Stimulated activated CD4-positive, alpha-beta T cell treated with anti-CD3 and anti-CD28 coated beads, Interleukin-12 subunit alpha, Interleukin-12 subunit beta, amount 100 ng/mL, for 24 hours (primary cell): ENCODE measurements around the gene FGGY.
"Not testable (repeated sequence)": the region's sequence is repeated elsewhere in the genome, so short reads cannot be mapped to it uniquely, and the experiment has no call there.

Experiments
- DNase-seq, 2 experiments: peaks; one replicate each; pipeline ENCODE4 v3.0.0-alpha.2; 2020; ENCODE audit warnings: low read depth in 2 of 2

FGGY gene

DNA sequence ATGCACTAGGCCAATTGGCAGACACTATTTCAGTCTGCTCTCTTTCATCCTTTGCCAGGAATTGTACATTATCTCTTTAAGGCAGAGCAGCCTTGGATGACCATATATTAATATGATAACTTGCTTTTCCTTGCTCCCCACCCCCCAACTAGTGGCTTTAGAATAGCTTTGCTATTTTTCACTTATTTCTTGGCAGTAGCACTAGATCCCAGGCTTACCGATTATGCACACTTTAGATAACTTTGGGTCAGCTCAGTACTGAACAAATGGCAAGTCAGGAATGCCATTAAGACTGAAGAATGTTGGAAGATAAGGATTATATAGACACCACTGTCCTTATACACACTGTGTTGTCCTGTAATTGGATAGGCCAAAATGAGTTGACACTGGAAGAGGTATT, 146.4 kb downstream of the FGGY start:
- DNase-seq: no peak

DNA sequence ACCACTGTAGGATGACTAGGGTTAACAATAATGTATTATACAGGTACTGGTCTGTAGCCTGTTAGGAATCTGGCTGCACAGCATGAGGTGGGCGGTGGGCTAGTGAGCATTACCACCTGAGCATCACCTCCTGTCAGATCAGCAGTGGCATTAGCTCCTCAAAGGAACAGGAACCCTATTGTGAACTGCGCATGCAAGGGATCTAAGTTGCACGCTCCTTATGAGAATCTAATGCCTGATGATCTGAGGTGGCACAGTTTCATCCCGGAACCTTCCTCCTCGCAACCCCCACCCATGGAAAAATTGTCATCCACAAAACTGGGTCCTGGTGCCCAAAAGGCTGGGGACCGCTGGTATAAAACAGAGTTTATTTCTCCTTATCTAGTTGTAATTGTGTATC, 147.6 kb downstream of the FGGY start:
- DNase-seq: no peak

DNA sequence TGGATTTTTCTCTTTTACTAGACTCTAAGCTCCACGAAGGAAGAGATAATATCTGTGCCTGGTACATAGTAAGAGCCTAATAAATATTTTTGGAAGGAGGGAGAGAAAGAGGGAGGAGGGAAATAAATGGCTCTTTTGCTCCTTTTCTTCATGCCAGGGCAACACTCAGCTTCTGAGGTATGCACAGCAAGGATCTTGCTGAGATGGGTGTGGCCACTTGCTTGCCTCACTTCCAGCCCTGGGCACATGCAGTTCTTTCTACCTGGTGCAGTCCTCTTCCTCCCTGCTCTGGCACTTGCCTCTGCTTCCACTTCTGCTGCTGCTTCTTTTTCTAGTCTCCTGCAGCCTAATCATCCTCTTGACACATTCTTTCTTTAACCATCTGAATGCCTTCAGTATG, 148.1 kb downstream of the FGGY start:
- DNase-seq: no peak

- no peak for DNase-seq
Observed at GRCh38 chr1:59446257-59446901, 149.5 kb downstream of the FGGY start.

DNA sequence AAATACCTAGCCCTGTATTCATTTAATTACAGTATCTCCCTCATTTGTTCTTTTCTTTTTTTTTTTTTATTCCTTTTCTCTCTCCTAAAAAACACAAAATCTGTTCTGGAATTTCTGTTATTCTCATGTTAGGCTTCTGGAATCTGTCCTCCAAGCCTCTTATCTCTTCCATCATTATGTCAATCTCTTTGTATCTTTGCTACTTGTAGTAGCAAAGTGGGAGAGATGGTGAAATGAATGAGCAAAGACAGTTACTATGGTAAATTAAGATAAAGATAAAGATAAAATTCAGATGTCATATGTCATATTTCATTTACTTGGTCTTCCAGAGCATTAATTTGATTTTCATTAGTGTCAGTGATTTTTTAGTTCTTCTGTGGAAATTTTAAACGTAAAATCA, 155.1 kb downstream of the FGGY start:
- no peak for DNase-seq

- no peak for DNase-seq
Observed at GRCh38 chr1:59452559-59452958, 155.7 kb downstream of the FGGY start.

DNA sequence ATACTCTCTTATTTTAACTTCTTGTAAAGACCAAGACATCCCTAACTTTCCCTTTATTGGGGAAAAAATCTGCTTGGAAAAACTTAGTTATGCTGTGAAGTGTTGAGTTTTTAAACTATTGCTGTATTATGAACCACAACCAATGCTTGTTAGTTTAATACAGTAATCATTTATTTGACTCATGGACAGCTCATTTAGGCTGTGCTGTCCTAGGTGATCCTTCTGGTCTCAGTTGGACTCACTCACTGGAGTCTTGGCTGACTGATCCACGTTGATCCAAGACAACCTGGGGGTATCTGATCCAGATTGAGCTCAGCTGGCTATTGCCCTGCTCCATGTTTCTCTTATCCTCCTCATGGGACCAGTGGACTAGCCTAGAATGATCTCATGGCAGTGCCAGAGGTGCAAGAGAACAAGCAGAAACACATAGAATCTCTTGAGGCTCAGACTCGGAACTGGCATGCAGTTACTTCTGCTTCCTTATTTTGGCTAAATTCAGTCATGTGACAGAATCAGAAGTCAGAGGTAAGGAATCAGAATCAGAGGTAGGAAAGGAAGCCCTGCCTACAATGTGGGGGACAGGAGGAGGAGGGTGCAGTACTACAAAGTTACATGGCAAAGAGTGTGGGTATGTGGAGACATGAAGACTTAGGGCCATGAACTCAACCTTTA, 156.5 kb downstream of the FGGY start:
- no peak for DNase-seq

DNA sequence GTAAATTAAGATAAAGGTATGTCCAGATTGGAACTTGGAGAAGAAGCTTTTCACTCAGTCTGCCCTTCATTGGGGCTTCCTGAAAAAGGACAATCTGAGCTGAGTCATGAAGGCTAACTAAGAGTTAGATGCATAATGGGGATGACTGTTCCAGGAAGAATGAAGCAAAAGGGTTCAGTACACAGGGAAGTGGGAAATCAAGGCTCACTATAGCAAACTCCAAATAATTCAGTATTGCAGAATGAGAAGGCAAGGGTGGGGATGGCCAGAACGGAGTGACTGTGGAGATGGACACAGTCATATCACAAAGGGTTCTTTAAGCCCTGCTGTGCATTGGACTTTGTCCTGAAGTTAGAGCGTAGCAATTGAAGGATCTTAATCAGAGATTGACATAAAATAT, 158.3 kb downstream of the FGGY start:
- DNase-seq: no peak

GRCh38 chr1:59457786-59458185, 160.9 kb downstream of the FGGY start:
- DNase-seq: no peak

- no peak for DNase-seq
Observed at GRCh38 chr1:59458884-59459283, 162.0 kb downstream of the FGGY start.

DNA sequence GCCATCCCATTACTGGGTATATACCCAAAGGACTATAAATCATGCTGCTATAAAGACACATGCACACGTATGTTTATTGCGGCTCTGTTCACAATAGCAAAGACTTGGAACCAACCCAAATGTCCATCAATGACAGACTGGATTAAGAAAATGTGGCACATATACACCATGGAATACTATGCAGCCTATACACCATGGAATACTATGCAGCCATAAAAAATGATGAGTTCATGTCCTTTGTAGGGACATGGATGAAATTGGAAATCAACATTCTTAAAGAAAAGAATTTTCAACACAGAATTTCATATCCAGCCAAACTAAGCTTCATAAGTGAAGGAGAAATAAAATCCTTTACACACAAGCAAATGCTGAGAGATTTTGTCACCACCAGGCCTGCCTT, 166.0 kb downstream of the FGGY start:
- not testable (repeated sequence) for DNase-seq

DNA sequence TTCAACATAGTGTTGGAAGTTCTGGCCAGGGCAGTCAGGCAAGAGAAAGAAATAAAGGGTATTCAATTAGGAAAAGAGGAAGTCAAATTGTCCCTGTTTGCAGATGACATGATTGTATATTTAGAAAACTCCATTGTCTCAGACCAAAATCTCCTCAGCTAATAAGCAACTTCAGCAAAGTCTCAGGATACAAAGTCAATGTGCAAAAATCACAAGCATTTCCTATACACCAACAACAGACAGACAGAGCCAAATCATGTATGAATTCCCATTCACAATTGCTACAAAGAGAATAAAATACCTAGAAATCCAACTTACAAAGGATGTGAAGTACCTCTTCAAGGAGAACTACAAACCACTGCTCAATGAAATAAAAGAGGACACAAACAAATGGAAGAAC, 168.6 kb downstream of the FGGY start:
- not testable (repeated sequence) for DNase-seq

GRCh38 chr1:59468828-59469428, 172.0 kb downstream of the FGGY start:
- no peak for DNase-seq

DNA sequence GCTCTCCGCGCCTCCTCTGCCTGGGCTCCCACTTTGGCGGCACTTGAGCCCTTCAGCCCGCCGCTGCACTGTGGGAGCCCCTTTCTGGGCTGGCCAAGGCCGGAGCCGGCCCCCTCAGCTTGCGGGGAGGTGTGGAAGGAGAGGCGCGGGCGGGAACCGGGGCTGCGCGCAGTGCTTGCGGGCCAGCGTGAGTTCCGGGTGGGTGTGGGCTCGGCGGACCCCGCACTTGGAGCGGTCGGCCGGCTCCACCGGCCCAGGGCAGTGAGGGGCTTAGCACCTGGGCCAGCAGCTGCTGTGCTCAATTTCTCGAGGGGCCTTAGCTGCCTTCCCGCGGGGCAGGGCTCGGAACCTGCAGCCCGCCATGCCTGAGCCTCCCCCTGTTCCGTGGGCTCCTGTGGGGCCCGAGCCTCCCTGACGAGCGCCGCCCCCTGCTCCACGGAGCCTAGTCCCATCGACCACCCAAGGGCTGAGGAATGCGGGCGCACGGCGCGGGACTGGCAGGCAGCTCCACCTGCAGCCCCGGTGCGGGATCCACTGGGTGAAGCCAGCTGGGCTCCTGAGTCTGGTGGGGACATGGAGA, 175.2 kb downstream of the FGGY start:
- not testable (repeated sequence) for DNase-seq

- DNase-seq: no peak
Observed at GRCh38 chr1:59473831-59474230, 176.9 kb downstream of the FGGY start.

DNA sequence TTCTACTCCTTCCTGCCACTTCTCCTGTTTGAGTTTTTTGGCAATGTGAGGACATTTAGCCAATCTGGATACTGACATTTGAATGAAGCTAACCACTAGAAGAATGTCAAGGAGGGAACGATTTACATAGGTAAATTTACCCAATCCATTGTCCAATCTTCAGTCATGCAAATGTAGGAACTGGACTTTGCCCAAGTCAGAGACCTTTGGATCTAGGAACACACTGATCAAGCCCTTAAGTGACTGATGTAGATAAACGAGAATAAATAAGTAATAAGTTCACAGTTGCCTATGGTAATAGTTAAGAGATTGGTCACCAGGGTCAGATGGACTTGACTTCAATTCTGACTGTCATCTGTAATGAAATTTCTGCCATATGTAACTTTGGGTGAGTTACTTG, 177.6 kb downstream of the FGGY start:
- no peak for DNase-seq

DNA sequence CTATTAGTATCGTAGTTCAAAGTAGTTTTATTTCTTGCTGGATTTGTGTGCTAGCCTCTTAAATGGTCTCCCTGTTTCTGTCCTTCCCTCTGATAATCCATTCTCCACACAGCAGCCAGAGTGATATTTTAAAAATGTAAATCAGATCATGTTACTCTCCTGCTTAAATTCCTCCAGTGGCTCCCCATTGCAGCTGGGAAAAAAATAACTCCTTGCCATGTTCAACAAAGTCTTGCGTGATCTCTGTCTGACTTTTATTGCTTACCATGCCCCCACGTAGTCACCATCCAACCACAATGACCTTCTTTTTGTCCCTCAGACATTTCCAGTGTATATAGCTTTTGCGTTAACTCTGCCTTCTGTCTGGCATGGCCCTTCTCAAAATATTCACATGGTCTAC, 178.8 kb downstream of the FGGY start:
- DNase-seq: no peak

GRCh38 chr1:59477286-59477685, 180.4 kb downstream of the FGGY start:
- peak in 1 of 2 experiments; percentile 33 for DNase-seq

DNA sequence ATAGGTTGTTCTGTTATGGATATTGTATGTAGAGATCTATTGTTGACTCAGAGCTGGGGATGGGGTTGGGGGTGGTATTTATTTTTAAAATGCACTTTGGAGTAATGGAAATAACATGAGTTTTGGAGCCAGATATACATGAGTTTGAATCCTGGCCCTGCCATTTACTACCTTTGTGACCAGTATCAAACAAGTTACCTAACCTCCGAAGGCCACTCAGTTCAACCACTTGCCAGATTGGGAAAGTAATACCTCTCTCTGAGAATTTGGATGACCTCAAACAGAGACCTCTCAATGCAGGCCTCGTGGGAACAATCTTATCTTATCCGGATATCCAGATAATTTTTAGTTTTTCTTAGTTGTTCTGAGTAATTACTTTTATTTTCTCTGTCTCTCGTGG, 181.0 kb downstream of the FGGY start:
- DNase-seq: no peak

- DNase-seq: no peak
Observed at GRCh38 chr1:59478822-59479221, 181.9 kb downstream of the FGGY start.

DNA sequence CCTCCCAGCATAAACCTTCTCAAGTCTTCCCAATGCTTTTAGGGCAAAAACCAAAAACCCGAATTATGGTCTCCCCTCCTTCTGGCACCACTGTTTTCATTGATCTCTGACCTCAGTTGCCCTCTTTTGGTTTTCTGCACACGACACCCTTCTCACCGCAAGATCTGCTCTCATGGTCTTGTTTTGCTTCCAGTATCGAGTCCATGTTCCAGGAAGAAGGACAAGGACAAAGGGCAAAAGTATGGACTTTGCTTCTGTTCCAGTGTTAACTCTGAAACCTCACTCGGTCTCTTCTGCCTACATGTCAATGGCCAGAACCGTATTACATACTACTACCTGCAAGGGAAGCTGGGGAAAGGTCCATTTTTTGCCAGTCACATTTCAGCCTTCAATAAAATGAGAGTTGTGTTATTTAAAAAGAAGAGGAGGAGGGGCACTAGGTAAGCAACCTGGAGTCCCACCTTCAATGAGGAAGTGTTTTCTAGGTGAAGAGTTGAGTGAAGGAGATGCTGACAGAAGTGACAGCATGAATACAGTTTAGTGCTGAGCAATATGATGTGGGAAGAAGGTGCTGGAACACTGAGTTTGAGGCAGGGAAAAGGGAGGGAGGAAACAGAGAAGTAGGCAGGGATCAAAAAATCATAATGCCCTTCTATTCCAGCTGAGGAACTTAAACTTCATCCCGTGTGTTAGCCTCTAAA, 183.4 kb downstream of the FGGY start:
- DNase-seq: no peak

DNA sequence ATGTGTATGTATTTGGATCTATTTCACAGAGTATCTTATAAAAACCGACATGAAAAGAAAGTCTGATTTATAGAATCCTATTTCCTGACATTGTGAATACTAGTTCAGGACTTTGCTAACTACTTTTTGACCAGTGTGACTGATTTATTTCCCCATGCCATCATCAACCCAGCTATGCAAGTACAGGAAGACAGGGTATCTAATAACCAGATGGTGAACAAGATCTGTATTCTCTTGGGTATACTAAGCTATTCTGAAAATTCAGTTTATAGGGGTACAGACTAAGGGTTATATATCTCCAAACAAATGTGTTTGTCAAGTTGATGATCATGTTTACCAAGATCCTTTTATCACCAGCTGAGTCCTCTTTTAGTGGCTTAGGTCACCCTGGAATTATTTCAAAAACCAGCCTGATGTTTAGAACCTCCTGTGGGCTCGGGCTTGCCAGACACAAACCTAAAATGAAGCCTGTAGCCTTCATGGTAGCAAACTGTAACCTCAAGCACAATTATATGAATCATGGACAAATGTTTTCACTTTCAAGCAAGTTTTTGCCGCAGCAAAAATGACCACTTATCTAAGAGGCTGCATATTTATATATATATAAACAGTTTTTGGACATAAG, 185.1 kb downstream of the FGGY start:
- DNase-seq: no peak
